ENCODE results near the gene CLCF1.

DNA sequence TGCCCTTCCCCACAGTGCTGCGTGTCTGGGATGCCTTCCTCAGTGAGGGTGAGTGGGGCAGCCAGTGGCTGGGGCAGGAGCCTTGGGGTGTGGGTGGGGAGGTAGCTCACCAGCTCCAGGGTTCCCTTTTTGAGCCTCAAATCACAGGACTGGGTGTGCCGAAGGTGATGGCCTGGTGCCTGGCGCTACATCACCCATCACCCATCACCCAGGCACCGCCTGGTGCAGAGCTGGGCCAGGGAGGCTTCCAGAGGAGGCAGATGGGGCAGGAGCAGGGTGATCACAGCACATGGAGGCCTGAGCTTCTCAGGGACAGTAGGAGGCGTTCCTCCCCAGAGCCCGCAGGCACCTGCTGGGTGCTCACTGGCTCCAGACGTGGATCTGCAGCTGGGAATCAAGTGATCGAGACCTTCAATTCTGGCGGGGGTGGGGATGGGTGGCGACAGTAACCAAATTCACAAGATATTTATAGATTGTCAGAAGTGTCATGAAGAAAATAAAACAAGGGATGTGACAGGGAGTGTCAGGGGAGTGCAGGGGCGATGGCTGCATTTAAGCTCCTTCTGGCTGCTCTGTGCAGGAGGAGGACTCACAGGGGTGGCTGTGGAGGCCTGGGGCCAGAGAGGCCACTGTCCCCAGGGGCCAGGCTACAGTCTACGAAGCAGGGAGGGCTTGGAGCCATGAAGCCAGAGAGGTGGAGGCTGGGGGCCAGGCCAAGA lies 33.7 kb upstream of the CLCF1 start:
- TF ChIP-seq GABPA (IDR thresholded peaks at IDR 0.05; ENCODE audit: low read depth): no peak
- TF ChIP-seq TBL1XR1 (IDR thresholded peaks at IDR 0.05; ENCODE audit: low read depth, low read length): no peak
- no peak for TF ChIP-seq EGR1 (IDR thresholded peaks at IDR 0.05; ENCODE audit: borderline replicate concordance in 1 of 2, low read depth in 2 of 2, low read length in 2 of 2)
- TF ChIP-seq CHD1 (IDR thresholded peaks at IDR 0.05; ENCODE audit: low read depth, low read length): no peak
- TF ChIP-seq ASH2L (IDR thresholded peaks at IDR 0.05; ENCODE audit: borderline replicate concordance, low read depth): no peak
- TF ChIP-seq RBBP5 (conservative IDR thresholded peaks at IDR 0.05): no peak
- TF ChIP-seq POLR2AphosphoS2 (IDR thresholded peaks at IDR 0.05; ENCODE audit: low read depth, low read length): no peak
- TF ChIP-seq CBX5 (IDR thresholded peaks at IDR 0.05; ENCODE audit: low read depth): no peak
- peak in 2 of 3 experiments; percentile 25 to 48; a peak in 3 of 6 replicates for TF ChIP-seq CTCF (IDR thresholded peaks at IDR 0.05 in 2 of 3, conservative IDR thresholded peaks at IDR 0.05 in 1 of 3; ENCODE audit: control insufficient read depth in 2 of 3, extremely low read depth in 1 of 3, insufficient read depth in 1 of 3, low read depth in 3 of 3, low read length in 3 of 3)
- no peak for TF ChIP-seq RB1 (IDR thresholded peaks at IDR 0.05; ENCODE audit: borderline replicate concordance)
- no peak; the same call in 1 of the 2 replicates for TF ChIP-seq POLR2A (IDR thresholded peaks at IDR 0.05; ENCODE audit: low read depth, low read length)
- TF ChIP-seq SP1 (IDR thresholded peaks at IDR 0.05; ENCODE audit: low read depth, low read length): no peak
